A549 (cell line): ENCODE results near the gene MINDY1.

Experiments used
- EP300 ChIP-seq, 2 experiments: fragments of >200 bp; sonication (Bioruptor Twin); formaldehyde crosslinking; IDR thresholded peaks; 2 replicates in 1 of 2; 3 replicates in 1 of 2; pipeline ENCODE4 v1.6.1; 2016 to 2017
- GATA3 ChIP-seq: IDR thresholded peaks from 2 replicates; pipeline ENCODE4 v1.6.1; 2012; ENCODE audit warnings: borderline replicate concordance
- HMGXB4 ChIP-seq: fragments of 250-450 bp; sonication (Bioruptor Pico); IDR thresholded peaks from 2 replicates; pipeline ENCODE4 v1.5.0; 2021; ENCODE audit warnings: mild to moderate bottlenecking, moderate library complexity, borderline replicate concordance
- KDM1A ChIP-seq: fragments of 200-600 bp; sonication (generic); IDR thresholded peaks from 2 replicates; pipeline ENCODE4 v1.6.1; 2016; ENCODE audit warnings: low read depth, mild to moderate bottlenecking
- MYC ChIP-seq: IDR thresholded peaks from 2 replicates; pipeline ENCODE4 v1.6.1; 2012; ENCODE audit warnings: mild to moderate bottlenecking, inconsistent platforms, low read length, improper control_type of control experiment, borderline replicate concordance
- POLR2A ChIP-seq: IDR thresholded peaks from 2 replicates; pipeline ENCODE4 v1.6.1; 2012; ENCODE audit warnings: mild to moderate bottlenecking, low read length
- RFX5 ChIP-seq: fragments of 450-650 bp; IDR thresholded peaks from 2 replicates; pipeline ENCODE4 v1.7.1; 2014; ENCODE audit warnings: antibody characterized with exemption, mild to moderate bottlenecking, moderate library complexity
- TF ChIP-seq, protein P1 (sequence below): fragments of >200 bp; sonication (Bioruptor Twin); formaldehyde crosslinking; IDR thresholded peaks from 3 replicates; pipeline ENCODE4 v1.5.1; 2016

- no peak; the same call in 1 of the 2 replicates for TF ChIP-seq RFX5
- TF ChIP-seq EP300 (IDR thresholded peaks at IDR 0.05) = no peak
- TF ChIP-seq, protein P1, sequence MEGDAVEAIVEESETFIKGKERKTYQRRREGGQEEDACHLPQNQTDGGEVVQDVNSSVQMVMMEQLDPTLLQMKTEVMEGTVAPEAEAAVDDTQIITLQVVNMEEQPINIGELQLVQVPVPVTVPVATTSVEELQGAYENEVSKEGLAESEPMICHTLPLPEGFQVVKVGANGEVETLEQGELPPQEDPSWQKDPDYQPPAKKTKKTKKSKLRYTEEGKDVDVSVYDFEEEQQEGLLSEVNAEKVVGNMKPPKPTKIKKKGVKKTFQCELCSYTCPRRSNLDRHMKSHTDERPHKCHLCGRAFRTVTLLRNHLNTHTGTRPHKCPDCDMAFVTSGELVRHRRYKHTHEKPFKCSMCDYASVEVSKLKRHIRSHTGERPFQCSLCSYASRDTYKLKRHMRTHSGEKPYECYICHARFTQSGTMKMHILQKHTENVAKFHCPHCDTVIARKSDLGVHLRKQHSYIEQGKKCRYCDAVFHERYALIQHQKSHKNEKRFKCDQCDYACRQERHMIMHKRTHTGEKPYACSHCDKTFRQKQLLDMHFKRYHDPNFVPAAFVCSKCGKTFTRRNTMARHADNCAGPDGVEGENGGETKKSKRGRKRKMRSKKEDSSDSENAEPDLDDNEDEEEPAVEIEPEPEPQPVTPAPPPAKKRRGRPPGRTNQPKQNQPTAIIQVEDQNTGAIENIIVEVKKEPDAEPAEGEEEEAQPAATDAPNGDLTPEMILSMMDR = peak; percentile 35; the same call in 2 of the 3 replicates
- no peak for TF ChIP-seq KDM1A
- no peak; the same call in none of the 2 replicates for TF ChIP-seq POLR2A
- TF ChIP-seq HMGXB4 (CRISPR knock-in tag) = no peak
- TF ChIP-seq GATA3 = no peak
- TF ChIP-seq MYC = no peak
Measured at GRCh38 chr1:151006327-151007052, at the start of gene MINDY1.
